HepG2 (cell line): ENCODE results near the gene PPP1R9A. TPM values are rescaled to one million over a fixed set of nuclear protein-coding genes. Genes with fewer than 3 reads are reported as not detected.

Source experiments
- ATRX ChIP-seq: sonication (generic); formaldehyde crosslinking; IDR thresholded peaks from 2 replicates; pipeline ENCODE4 v1.4.0; 2020; ENCODE audit warnings: missing genetic modification reagents, borderline replicate concordance
- IRF1 ChIP-seq: sonication (generic); formaldehyde crosslinking; IDR thresholded peaks from 2 replicates; pipeline ENCODE4 v1.4.0; 2020; ENCODE audit warnings: low read depth, mild to moderate bottlenecking, missing genetic modification reagents
- MAFK ChIP-seq, 2 experiments: IDR thresholded peaks in 1 of 2; conservative IDR thresholded peaks in 1 of 2; 2 replicates each; pipeline ENCODE4 v1.6.1; 2011; ENCODE audit warnings: improper control_type of control experiment in 2 of 2, low read length in 2 of 2
- NFE2L1 ChIP-seq: sonication (generic); formaldehyde crosslinking; IDR thresholded peaks from 2 replicates; pipeline ENCODE4 v1.4.0; 2020; ENCODE audit warnings: missing genetic modification reagents, mild to moderate bottlenecking, borderline replicate concordance
- PPARG ChIP-seq: conservative IDR thresholded peaks from 2 replicates; pipeline ENCODE4 v1.6.1; 2016; ENCODE audit warnings: missing biosample characterization, missing genetic modification reagents
- ZKSCAN5 ChIP-seq: sonication (generic); formaldehyde crosslinking; IDR thresholded peaks from 2 replicates; pipeline ENCODE4 v1.5.1; 2020; ENCODE audit warnings: mild to moderate bottlenecking, missing genetic modification reagents
- ZNF260 ChIP-seq: sonication (generic); formaldehyde crosslinking; IDR thresholded peaks from 2 replicates; pipeline ENCODE4 v1.4.0; 2020; ENCODE audit warnings: missing genetic modification reagents, low read depth, mild to moderate bottlenecking, borderline replicate concordance
- ZNF337 ChIP-seq: sonication (generic); formaldehyde crosslinking; IDR thresholded peaks from 2 replicates; pipeline ENCODE4 v1.5.1; 2020; ENCODE audit warnings: missing genetic modification reagents, low read depth, mild to moderate bottlenecking, borderline replicate concordance
- polyA plus RNA-seq, 8 experiments: library from polyadenylated mRNA; depleted of rRNA in 3 of 8; stranded (reverse) in 7 of 8; unstranded in 1 of 8; fragments of >200 nt; fragmentation: Illumina TruSeq in 4 of 8; extraction: Trizol in 4 of 8; gene quantifications; 2 replicates each; pipeline versions ENCODE4 v1.2.1 to v1.2.3, GENCODE V29; 2011 to 2016; ENCODE audit warnings: low read depth in 4 of 8, missing spikeins in 1 of 8, mixed read lengths in 1 of 8; ENCODE audit not compliant: insufficient read depth in 1 of 8
- total RNA-seq, 5 experiments: library from RNA; depleted of rRNA; stranded (reverse); fragments of >200 nt; fragmentation: Illumina TruSeq; extraction: Trizol; gene quantifications; 2 replicates each; pipeline ENCODE4 v1.2.3, GENCODE V29; 2016; ENCODE audit warnings: low read depth in 1 of 5
- TF ChIP-seq, protein P1 (sequence below): sonication (generic); formaldehyde crosslinking; IDR thresholded peaks from 2 replicates; pipeline ENCODE4 v1.4.0; 2020; ENCODE audit warnings: mild to moderate bottlenecking, missing genetic modification reagents, borderline replicate concordance
- TF ChIP-seq, protein P2 (sequence below): IDR thresholded peaks from 2 replicates; pipeline ENCODE4 v1.6.1; 2012; ENCODE audit warnings: low read depth, low read length, improper control_type of control experiment

The PPP1R9A gene
- total and polyA plus RNA-seq, 2 of the 13 experiments (the other 11 are each of a cell fraction or from before 2014, with no cell fraction given): 11.4 to 31.9 TPM

- TF ChIP-seq MAFK (conservative IDR thresholded peaks at IDR 0.05 in 1 of 2, IDR thresholded peaks at IDR 0.05 in 1 of 2; ENCODE audit: low read length in 2 of 2) (peak; percentile 24 to 83; a peak in 3 of 4 replicates), ZNF337 (CRISPR knock-in tag) (no peak), IRF1 (no peak), ZKSCAN5 (CRISPR knock-in tag) (no peak), ATRX (CRISPR knock-in tag) (no peak), NFE2L1 (CRISPR knock-in tag) (no peak), ZNF260 (CRISPR knock-in tag) (no peak), PPARG (peak; percentile 37; the same call in 1 of the 2 replicates)
- TF ChIP-seq, protein P1, sequence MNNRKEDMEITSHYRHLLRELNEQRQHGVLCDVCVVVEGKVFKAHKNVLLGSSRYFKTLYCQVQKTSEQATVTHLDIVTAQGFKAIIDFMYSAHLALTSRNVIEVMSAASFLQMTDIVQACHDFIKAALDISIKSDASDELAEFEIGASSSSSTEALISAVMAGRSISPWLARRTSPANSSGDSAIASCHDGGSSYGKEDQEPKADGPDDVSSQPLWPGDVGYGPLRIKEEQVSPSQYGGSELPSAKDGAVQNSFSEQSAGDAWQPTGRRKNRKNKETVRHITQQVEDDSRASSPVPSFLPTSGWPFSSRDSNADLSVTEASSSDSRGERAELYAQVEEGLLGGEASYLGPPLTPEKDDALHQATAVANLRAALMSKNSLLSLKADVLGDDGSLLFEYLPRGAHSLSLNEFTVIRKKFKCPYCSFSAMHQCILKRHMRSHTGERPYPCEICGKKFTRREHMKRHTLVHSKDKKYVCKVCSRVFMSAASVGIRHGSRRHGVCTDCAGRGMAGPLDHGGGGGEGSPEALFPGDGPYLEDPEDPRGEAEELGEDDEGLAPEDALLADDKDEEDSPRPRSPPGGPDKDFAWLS (CRISPR knock-in tag): no peak
- TF ChIP-seq, protein P2, sequence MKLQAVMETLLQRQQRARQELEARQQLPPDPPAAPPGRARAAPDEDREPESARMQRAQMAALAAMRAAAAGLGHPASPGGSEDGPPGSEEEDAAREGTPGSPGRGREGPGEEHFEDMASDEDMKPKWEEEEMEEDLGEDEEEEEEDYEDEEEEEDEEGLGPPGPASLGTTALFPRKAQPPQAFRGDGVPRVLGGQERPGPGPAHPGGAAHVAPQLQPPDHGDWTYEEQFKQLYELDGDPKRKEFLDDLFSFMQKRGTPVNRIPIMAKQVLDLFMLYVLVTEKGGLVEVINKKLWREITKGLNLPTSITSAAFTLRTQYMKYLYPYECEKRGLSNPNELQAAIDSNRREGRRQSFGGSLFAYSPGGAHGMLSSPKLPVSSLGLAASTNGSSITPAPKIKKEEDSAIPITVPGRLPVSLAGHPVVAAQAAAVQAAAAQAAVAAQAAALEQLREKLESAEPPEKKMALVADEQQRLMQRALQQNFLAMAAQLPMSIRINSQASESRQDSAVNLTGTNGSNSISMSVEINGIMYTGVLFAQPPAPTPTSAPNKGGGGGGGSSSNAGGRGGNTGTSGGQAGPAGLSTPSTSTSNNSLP: no peak
These were observed 34.6 kb downstream of the PPP1R9A start (continued) for GRCh38 chr7:94941844-94942632.
